Measurements from ENCODE around the gene RAB4B.
"Not testable (repeated sequence)": the region's sequence is repeated elsewhere in the genome, so short reads cannot be mapped to it uniquely, and the experiment has no call there.

Gene RAB4B, protein sequence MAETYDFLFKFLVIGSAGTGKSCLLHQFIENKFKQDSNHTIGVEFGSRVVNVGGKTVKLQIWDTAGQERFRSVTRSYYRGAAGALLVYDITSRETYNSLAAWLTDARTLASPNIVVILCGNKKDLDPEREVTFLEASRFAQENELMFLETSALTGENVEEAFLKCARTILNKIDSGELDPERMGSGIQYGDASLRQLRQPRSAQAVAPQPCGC

DNA sequence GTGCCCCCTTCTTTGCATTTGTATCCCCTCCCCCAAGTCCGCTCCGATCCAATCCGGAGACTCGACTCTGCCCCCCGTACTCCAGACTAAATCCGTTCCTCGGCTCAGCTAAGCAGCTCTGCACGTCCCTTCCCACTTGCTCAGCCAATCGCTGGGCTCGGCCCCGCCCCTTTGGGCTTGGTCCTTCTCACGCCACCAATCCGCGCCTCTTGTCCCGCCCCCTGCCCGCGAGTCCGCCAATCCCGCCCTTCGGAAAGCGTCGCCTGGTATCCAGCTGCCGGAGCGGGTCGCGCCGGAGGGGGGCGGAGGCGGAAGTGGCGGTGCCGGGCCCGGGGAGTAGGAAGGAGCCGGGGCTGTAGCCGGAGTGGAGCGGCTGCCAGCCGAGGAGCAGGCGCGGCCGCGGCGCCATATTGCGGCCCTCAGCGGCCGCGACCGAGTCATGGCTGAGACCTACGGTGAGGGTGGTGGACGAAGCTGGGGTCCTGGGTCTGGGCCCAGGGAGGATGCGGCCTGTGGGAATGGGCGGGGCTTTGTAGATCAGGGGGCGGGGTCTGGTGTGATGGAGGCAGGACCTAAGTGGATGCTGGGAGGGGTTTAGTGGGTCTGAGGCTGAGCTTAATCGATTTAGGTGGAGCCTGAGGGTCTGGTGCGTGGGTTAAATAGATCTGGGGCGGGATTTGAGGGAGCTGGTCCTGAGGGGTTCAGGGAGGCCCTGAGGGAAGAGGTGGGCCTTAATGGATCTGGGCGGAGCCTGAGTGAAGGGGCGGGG, at the start of gene RAB4B:
Gene RAB4B (plus strand): TSS at position 311 of the 769 bp plus-strand sequence. CDS start 129 bp downstream, at position 440.
- DNase-seq, result peak; percentile 99 to 100

DNA sequence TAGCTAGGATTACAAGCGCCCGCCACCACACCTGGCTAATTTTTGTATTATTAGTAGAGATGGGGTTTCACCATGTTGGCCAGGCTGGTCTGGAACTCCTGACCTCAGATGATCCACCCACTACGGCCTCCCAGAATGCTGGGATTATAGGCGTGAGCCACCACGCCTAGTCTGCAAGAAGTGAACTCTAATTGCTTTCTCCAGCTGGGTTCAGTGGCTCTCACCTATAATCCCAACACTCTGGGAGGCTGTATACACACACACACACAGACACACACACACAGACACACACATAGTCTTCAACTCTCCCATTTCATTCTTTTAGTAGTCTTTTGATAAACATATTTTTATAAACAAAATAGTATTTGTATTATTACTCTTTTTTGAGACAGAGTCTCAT, 48.0 kb upstream of the RAB4B start:
- DNase-seq, result not testable (repeated sequence)

DNA sequence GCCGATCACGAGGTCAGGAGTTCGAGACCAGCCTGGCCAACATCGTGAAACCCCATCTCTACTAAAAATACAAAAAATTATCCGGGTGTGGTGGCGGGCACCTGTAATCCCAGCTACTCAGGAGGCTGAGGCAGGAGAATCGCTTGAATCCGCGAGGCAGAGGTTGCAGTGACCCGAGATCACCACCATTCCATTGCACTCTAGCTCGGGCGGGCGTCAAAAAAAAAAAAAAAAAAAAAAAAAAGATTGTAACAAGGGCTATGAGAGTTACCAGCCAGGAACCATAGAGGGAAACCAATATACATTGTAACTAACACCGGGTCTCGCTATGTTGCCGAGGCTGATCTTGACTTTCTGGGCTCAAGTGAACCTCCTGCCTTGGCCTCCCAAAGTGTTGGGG, 45.7 kb upstream of the RAB4B start:
- DNase-seq, result not testable (repeated sequence)

DNA sequence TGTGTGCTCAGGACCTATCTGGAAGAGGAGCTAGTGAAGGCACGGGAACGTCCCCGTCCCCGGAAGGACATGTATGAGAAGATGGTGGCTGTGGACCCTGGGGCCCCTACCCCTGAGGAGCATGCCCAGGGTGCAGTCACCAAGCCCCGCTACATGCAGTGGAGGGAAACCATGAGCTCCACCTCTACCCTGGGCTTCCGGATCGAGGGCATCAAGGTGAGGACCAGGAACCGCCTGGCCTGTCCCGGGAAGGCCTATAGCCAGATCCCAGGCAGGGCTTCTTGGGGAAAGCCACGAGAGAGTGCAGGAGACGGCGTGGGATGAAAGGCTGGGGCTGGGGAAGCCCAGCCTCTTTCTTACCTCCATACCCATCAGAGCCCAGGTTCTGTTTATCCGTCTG, 44.9 kb upstream of the RAB4B start:
- DNase-seq, result no peak

DNA sequence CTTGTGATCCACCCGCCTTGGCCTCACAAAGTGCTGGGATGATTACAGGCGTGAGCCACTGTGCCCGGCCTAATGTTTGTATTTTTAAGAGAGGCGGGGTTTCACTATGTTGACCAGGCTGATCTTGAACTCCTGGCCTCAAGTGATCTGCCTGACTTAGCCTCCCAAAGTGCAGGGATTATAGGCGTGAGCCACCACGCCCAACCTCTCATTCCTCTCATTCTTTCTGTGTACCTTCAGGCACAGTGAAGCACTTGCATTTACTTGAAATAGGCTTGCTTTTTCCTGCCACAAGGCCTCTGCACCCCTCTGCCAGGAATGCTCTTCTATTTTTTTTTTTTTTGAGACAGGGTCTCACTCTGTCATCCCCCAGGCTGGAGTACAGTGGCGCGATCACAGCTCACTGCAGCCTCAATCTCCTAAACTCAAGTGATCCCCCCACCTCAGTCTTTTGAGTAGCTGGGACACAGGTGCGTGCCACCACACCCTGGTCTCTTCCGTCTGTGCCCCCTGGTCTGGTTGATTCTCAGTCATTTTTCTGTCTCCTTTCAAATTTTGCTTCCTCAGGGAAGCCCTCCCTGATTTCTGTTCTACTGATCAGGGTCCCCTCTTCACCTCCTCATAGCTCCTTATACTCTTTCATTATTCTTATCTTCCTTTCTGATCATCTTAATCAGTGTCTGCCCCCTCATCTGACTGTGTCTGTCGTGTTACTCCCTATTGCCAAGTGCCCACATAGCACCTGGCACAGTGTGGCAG, 42.9 kb upstream of the RAB4B start:
- DNase-seq, result no peak

DNA sequence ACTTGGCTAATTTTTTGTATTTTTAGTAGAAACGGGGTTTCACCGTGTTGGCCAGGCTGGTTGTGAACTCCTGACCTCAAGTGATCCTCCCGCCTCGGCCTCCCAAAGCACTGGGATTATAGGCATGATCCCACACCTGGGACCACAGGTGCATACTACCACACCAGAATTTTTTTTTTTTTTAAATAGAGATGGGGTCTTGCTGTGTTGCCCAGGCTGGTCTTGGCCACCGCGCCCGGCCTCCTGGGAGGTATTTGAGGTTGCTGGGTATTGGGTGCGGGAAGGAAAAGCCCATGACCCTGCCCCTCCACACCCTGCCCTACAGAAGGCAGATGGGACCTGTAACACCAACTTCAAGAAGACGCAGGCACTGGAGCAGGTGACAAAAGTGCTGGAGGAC, 41.4 kb upstream of the RAB4B start:
- DNase-seq, result no peak

DNA sequence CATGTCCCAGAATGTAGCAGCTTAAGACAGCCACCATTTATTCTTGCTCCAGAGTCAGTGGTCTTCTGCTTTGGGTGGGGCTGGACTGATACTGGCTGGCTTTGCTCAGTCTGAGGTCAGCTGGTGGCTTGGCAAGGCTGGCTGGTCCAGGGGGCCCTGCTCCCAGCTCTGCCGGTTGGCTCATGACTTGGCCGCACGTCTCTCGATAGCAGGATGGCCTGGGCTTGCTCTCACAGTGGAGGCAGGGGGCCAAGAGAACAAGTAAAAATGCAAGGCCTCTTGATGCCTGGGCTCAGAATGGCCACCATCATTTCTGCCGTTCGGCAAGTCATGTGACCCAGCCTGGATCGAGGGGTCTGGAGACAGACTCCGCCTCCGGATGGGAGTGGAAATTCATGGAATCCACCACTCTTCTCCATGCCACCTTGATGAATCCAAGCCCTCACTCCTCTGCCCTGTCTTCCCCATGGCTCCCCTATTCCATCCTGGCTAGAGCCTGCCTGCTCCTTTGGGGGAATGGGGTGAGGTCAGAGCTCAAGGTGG, 40.9 kb upstream of the RAB4B start:
- DNase-seq, result no peak

DNA sequence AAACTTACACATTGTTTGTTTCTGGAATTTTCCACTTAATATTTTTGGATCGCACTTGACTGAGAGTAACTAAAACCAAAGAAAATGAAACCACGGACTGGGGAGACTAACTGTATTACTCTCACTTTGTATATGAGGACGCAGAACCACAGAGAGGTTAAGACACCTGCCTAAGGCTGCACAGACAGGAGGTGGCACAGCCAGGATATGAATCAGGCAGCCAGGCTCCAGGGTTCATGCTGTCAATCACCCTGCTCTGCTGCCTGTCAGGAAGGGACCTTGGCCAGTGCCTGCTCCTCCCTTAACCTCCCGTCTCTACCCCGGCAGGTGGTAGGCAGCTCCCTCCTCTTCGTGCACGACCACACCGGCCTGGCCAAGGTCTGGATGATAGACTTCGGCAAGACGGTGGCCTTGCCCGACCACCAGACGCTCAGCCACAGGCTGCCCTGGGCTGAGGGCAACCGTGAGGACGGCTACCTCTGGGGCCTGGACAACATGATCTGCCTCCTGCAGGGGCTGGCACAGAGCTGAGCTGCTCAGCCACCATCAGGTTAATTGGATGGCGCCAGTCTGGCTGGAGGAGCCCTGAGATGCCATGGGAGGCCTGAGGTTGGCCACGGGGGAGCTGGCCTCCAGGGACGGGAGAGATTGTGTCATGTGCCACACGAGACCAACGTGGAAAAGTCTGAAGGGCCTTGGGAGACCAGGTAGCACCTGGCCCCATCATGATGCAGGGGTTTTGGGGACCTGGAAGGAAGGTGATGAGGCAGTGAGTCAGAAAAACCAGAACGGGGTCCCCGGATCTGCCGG, 38.8 kb upstream of the RAB4B start:
- no peak for DNase-seq

DNA sequence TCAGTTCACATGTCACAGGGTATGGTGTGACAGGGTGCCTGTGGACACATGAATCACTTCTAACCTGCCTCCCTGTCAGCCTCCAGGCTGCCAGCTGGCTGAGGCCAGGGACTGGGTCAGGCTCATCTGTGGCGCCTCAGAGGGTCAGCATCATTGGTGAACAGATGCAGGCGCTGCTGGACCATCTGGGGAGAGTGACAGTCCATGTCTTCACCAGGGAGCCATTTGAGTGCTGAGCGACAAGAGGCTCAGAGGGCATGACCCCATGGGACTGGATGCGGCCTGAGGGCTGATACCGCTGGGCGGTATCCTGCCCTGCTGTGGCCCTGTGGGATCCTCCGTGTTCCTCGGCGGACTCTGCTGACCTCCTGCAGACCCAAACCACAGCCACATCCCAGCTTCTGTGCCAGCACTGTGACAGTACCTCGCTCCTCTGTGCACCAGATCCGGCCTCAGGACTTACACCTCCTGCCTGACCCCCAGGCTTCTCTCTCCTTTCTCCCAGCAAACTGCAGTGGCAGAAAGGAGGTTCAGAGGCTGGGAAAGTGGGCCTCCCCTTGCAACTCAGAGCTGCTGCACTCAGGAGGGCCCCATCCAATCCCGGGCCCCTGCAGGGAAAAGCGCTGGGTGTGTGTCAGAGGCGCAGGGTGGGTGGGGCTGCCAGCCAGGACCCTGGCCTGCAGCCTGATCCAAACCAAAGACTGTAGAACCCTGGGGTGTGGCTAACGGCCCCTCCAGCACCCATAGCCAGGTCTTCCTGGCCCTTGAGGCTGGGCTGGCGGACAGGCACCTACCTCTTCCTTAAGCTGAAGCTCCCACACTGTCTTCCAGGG, 38.0 kb upstream of the RAB4B start:
- no peak for DNase-seq

DNA sequence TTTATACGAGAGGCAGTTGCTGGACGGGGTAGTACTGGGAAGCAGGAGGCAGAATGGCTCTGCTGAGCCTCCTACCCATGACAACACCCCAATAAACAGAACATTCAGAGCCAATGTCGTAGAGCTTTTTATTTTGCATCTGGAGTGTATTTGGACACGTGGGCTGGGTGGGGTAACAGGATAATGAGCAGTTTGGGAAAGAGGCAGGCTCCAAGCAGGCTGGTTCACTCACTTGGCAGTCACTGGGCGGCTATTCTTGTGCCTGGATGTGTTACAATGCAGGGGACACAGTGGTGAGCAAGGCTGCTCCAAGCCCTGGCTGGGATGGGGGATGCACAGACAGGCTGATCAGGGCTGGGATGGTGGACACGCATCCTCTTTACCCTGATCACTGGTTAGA, 37.3 kb upstream of the RAB4B start:
- DNase-seq, result no peak

DNA sequence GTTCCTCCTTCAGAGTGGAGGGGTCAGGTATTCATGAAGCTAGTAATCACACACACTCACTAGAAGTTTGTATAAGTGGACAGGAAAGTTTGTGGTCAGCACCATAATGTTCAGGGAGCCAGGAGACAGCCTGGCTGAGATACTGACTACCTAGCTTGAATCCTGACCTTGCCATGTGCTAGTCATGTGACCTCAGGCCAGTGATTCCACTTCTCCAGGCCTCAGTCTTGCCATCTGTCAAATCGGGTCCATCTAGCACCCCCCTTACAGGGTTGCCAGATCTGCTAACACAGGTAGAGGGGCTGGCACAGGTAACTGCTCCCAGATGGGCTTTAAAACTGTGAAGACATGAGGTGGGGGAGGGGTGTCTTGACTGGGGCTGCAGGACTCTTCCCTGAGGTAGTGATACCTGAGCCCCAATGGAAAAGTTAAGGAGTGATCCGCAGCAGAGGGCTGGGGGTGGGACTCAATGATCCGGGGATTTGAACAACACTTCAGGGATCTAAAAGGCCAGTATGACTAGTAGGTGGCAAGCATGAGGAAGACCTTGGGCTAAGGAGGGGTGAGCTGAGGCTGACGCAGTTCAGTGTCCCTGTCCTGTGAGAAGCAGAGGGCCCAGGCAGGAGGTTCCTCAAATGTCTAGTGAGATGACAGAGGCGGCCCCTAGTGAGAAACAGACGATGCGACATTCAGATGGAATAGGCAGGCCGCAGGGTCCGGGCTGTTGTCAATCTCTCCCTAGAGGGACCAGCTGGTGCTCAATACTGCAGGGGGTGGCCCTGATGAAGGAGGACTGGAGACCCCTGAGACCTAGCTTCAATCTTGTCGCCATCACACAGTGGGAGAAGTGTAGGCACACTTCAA, 36.3 kb upstream of the RAB4B start:
- no peak for DNase-seq

DNA sequence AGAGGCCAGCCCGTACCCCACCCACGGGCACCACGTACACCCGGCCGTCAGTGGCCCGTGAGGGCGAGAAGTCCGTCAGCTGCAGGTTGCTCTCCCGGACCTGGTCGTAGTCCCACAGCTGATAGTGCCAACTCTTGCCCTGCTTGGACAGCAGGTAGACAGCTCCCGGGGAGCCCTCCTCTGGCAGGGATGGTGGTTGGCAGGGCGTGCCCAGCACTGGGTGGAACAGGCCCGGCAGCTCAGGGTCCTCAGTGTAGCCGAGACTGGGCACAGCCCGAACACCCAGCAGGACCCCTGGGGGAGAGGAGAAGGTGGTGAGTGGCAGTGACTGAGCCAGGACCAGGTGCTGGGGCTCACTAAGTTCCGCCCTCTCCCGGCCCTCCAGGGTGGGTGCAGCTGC, 35.6 kb upstream of the RAB4B start:
- DNase-seq, result no peak

DNA sequence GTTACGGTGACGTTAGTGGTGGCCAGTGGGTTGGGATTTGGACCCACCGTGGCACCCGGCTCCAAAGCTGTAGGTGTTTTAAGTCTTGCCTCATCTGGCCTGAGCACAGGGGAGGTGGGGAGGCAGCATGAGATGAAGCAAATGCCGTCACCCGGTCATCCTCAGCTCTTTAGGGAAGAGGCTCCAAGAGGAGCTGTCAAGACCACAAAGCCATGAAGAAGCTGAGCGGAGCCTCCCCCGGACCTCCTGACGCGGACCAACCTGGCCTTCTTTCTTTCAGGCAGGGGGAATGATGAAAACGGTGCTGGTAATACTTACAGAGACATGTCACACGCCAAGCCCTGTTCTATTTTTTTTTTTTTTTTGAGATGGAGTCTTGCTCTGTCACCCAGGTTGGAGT, 35.2 kb upstream of the RAB4B start:
- no peak for DNase-seq

DNA sequence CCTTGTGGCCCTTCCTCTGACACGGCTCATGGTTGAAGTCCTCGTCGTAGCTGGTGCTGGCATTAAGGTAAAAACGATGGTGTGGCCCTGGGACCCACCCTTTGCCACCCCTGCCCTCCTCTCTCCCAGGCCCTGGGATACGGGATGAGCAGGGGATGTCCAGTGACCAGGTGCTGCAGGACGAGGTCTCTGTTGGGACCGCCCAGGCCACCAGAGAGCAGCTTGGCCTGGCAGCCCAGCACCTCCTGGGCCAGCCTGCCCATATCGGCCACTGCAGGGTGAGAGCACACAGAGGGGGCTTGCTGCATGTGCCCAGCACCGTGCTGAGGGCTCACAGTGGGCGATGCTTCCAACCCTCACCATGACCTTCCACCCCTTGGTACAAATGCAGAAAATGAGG, 34.1 kb upstream of the RAB4B start:
- no peak for DNase-seq

DNA sequence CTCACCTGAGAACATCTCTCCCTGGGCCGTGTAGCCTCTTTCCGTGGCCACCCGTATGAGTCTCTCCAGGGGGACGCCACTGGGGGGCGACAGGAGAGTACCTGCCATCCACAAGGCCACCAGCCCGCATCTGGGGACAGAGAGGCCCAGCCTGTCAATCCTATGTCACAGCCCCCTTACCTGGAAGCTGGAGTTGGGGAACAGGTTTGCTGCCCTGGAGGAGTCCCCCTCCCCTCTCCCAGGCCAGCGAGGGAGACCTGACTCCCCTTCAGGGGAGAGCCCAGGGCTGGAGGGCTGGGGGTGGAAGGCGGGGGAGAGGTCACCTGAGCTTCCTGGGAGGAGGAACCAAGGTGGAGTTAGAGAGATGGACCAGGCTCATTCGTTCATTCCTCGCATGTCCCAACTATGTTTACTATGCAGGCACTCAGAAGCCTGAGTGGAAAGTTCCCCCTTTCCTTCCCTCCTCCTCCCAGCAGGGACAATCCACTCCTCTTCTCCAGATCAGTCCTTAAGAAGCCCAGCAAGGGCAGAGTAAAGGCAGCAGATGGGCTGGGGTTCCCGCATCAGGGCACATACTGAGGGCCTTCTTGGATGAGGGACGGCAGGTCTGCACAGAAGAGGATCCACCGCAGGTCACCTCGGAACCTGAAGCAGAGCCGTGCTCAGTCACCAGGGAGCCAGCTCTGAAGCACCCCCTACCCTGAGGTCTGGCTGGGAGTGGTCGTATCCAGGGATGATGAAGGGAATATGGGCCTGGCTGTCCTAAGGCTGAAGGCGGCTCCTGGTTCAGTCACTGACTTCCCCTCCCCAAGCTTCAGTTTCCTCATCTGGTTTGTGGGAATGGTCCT, 33.3 kb upstream of the RAB4B start:
- DNase-seq, result no peak

DNA sequence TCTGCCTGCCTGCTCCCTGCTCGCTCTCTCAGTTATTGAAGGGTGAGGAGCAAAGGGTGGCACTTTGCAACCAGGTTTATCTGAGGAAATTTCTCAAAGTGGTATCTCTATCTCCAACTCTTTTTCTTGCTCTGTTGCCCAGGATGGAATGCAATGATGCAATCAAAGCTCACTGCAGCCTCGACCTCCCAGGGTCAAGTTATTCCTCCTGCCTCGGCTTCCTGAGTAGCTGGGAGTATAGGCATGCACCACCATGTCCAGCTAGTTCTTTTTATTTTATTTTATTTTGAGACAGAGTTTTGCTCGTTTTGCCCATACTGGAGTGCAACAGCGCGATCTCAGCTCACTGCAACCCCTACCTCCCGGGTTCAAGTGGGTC, 32.7 kb upstream of the RAB4B start:
- no peak for DNase-seq

DNA sequence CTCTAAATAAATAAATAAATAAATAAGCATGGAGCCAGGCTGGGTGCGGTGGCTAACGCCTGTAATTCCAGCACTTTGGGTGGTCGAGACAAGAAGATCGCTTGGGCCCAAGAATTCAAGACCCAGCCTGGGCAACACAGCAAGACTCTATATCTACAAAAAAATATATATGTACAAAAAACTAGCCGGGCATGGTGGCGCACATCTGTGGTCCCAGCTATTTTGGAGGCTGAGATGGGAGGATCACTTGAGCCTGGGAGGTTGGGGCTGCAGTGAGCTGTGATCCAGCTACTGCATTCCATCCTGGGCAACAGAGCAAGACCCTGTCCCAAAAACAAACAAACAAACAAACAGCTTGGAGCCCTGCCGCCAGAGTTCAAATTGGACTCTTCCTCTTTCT, 30.5 kb upstream of the RAB4B start:
- no peak for DNase-seq

DNA sequence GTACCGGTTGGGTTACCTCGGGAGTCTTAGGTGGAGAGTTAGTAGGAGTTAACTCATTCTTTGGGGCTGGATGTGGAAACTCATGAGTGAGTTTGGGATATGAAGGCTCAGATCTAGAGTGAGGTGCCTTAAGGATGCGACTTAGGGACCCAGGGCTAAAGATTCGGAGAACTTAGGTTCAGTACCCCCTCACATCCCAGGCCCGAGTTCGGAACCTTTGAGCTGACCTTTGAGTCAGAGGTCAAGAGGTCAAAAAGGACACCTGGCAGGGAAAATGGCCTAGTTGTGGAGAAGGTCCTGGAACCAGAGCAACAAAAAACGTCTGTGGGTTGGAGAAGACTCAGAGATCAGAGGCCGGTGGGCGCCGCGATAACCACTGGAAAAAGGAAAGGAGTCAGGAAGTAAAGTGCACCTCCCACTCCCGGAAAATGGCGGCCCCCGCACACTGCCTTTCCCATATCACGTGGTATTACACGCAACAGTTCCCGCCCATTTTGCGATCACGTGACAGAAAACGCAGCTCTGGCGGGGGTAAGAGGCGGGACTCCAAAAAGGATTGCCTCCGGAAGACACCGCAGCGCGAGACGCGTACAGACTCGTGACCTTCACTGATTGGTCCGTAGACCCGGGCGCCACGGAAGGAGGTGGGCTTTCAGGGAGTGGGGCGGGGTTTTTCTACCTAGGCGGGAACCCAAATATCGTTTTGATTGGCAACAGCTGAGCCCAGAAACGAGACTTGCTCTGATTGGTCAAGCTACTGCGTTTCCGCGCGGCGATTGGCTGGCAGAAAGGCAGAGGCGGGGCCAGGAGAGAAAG, 27.8 kb upstream of the RAB4B start, which contains the start of gene ACTMAP:
Gene ACTMAP (minus strand): TSS at position 420 of the 816 bp plus-strand sequence. CDS start 674 bp downstream, outside the sequence.
- DNase-seq, result peak; percentile 99 to 100
